Activated CD4-positive, alpha-beta T cell treated with anti-CD3 and anti-CD28 coated beads for 1 hour (primary cell): Measurements from ENCODE around the gene GRIP2.

Source experiments
- DNase-seq: peaks from one replicate; pipeline ENCODE4 v3.0.0-alpha.2; 2020

The GRIP2 gene

GRCh38 chr3:14450506-14450905 lies 89.6 kb downstream of the GRIP2 start:
- no peak for DNase-seq

- no peak for DNase-seq
These were observed 91.1 kb downstream of the GRIP2 start for GRCh38 chr3:14448756-14449727.

- DNase-seq = no peak
These were observed 92.1 kb downstream of the GRIP2 start for GRCh38 chr3:14448063-14448462.

GRCh38 chr3:14446988-14447570 lies 93.1 kb downstream of the GRIP2 start:
- DNase-seq = no peak

GRCh38 chr3:14445773-14446172 lies 94.4 kb downstream of the GRIP2 start:
- no peak for DNase-seq

GRCh38 chr3:14444380-14444779 lies 95.8 kb downstream of the GRIP2 start:
- DNase-seq = no peak

GRCh38 chr3:14441920-14442300 lies 98.2 kb downstream of the GRIP2 start:
- DNase-seq = no peak

GRCh38 chr3:14441240-14441919 lies 98.8 kb downstream of the GRIP2 start:
- DNase-seq = no peak

GRCh38 chr3:14440531-14441239 lies 99.5 kb downstream of the GRIP2 start:
- no peak for DNase-seq

GRCh38 chr3:14440168-14440518 lies 100.0 kb downstream of the GRIP2 start:
- DNase-seq = no peak

GRCh38 chr3:14439501-14440167 lies 100.5 kb downstream of the GRIP2 start:
- DNase-seq = no peak
